Stimulated activated naive CD8-positive, alpha-beta T cell treated with anti-CD3 and anti-CD28 coated beads, Interleukin-15, Interleukin-2, amounts not matched to agents 100 U/mL and 50 U/mL, for 24 hours (primary cell): ENCODE measurements around the gene TMEM204.
A peak's percentile ranks its signal among the peaks of the same experiment; 100 is the strongest.
"Not testable (repeated sequence)": the region's sequence is repeated elsewhere in the genome, so short reads cannot be mapped to it uniquely, and the experiment has no call there.

Source experiments
- ATAC-seq: fragments of 150-1000 bp; cut with Tn5 transposase; one replicate; pipeline ENCODE4 v1.10.0; 2021
- DNase-seq: peaks from one replicate; pipeline ENCODE4 v3.0.0; 2021

TMEM204 gene

DNA sequence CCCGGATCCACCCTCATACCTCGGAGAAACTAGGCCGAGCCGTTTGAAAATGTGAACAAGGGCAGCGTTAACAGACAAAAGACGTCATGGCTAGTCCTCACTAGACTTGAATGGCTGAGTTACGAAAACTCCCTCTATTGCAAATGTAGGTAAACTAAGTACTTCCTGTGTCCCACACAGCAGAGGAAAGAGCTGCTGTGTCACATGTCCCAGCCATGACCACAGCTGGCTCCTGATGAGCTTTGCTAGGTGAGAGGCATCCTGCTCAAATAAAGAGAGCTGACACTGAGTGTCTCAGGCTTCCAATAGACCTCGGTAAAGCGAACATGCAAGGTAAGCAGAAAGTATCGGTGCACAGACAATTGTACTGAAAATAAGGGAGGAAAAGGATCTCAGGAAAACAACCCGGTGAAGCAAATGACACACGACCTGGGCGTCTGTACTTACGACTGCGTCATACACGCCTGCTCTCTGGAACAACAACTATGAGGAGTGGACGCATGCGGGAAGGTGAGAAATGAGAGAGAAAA is 26.0 kb downstream of the TMEM204 start:
- peak; percentile 71 for ATAC-seq
- DNase-seq: no peak

DNA sequence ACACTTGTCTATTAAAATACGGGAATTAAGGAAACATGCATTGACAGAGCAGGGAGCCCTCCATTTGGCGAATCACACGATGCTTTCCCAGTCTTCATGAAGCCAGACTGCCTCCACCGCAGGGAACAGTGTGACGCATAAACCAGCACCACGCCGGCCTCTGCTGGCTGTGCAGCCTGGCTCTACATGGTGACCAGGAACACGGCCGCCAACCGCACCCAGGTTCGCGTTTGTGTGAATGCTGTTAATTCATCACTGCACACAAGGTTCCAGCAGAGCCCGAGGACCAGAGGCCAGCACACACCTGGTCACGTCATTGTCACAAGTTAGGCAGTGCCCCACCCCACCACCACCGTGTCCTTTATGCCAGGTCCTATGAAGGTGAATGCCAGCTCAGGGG is 26.7 kb downstream of the TMEM204 start:
- DNase-seq (no peak), ATAC-seq (no peak)

DNA sequence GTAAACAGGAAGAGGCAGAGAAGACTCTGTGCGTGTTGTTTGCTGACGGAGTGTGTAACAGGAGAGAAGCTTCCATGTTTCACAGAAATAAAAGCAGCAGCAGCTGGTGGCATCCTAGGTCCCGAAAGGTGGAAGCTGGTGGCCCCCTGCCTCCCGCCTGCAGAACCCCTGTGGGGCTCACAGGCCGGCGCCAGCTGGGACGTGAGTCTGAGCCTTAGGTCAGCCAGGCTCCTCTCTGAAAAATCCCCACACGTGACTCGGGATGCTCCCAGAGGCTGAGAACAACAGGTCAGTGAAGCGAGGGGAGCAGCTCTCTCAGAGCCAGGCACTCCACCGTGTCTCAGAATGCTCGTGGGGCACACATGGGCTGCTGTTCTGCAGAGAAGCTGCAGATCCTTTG is 27.4 kb downstream of the TMEM204 start:
- ATAC-seq (no peak), DNase-seq (no peak)

DNA sequence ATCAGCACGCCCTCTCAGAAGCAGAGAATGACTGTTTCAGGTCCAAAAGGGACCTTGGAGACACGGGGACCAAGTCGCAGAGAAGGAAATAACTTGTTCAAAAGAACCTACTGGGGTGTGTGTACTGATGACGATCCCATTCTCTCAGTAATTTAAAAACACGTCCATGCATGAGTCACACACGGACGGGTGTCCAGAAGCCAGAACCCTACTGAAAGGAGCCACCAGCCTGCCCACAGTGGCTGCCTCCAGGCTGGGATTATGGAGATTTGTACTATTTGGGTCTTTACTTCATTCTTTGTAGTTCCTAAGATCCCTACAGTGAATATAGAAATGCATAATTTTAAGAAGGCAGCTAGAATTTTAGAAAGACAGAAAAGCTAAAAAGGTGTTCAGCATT is 27.8 kb downstream of the TMEM204 start:
- ATAC-seq: no peak
- no peak for DNase-seq

DNA sequence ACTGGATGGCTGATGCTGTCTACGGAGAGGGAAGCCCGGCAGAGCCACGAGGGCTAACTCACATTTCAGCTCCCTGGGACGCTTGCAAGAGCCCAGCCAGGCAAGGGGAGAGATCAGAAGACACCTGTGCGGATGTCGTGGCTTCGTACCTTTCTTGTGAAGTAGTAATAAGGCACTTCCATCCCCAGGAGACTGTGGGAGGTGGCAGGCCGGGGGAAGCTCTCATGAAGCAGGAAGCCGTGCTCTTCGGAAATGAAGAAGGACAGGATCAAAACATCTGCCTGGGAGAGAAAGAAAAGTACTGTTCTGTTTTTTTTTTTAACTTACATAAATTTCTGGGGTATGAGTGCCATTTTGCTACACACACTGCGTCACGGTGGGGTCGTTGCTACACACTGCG is 28.4 kb downstream of the TMEM204 start:
- no peak for DNase-seq
- no peak for ATAC-seq

- DNase-seq (no peak), ATAC-seq (no peak)
These were observed 30.3 kb downstream of the TMEM204 start for GRCh38 chr16:1563786-1564185.

GRCh38 chr16:1564325-1564724 is 30.9 kb downstream of the TMEM204 start:
- peak; percentile 40 for DNase-seq
- no peak for ATAC-seq

- ATAC-seq: no peak
- no peak for DNase-seq
These were observed 31.8 kb downstream of the TMEM204 start for GRCh38 chr16:1565083-1565805.

DNA sequence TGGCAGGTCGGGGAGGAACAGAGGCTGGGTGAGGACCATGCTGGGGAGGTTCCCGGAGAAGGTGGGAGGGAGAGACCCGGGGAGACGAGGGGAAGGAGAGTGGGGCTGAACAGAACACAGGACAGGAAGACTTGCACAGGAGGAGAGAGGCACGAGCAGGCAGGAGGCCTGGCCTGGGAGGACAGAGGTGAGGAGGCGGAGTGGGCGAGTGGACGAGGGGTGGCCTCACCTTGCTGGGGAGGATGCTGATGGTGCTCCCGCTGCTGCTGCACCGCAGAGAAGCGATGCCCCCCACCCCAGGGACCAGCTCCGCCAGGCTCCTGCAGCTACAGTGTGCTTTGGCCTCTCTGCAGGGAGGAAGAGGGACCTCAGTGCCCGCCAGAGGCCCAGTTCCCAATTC is 34.5 kb downstream of the TMEM204 start:
- ATAC-seq: no peak
- no peak for DNase-seq

DNA sequence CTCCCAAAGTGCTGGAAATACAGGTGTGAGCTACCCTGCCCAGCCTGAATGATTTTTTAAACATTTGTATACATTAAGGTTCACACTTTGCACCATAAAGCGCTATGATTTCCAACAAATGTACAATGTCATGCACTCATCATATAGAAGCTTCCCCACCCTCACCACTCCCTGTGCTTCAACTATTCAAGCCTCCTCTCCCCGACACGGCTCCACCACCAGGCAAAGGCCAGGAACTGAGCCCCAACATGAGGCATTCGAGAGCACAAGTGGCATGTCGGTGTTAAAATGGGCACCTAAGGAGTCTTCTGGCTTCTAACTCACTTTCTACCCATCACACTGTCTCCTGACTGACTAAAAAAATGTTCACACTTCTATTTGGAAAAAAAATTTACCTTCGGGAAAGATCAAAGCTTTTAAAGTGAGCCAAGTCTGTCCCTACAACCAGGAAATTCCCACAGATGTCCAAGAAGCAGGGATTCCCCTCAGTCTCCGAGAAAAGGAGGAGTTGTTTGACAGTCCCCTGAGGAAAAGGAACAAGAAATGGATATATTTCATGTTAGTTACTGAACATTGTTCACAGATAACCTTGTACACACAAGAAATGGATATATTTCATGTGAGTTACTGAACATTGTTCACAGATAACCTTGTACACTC is 37.7 kb downstream of the TMEM204 start:
- ATAC-seq: no peak
- no peak for DNase-seq

GRCh38 chr16:1572673-1573072 is 39.2 kb downstream of the TMEM204 start:
- ATAC-seq (no peak), DNase-seq (no peak)

DNA sequence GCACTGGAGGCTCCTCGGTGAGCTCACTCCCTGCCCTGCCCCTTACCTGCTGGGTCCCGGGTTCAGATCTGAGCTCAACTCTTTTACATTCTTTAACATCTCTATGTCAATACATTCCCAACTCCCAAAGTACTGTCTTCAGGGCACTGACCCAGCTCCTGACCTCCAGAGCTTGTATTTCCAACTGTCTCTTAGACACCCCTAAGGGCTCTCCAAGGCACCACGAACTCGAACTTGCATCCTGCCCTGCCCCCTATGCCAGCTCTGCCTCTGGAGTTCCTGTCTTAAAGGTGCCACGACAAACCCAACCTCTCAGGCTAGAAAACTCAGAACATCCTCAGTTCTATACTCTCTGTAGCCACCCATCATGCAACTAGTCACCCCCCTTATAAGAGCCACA is 39.8 kb downstream of the TMEM204 start:
- DNase-seq: no peak
- no peak for ATAC-seq

DNA sequence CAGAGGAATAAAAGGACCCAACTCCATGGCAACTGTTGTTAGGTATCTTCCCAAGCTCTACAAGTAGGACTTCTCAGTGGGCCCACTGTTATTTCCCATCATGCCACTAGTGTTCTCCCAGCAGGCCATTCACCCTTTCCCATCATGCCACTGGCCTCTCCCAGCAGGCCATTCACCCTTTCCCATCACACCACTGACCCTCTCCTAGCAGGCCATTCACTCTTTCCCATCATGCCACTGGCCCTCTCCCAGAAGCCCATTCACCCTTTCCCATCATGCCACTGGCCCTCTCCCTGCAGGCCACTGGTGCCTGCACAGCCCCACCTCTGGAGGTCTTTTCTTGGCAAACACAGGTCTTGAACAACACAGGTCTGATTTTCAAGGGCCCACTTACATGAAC is 42.1 kb downstream of the TMEM204 start:
- DNase-seq: no peak
- ATAC-seq: no peak

- DNase-seq: no peak
- no peak for ATAC-seq
These were observed 45.7 kb downstream of the TMEM204 start for GRCh38 chr16:1579214-1579613.

- ATAC-seq: no peak
- no peak for DNase-seq
These were observed 46.8 kb downstream of the TMEM204 start for GRCh38 chr16:1580256-1580655.

GRCh38 chr16:1580956-1581355 is 47.5 kb downstream of the TMEM204 start:
- DNase-seq (no peak), ATAC-seq (no peak)

DNA sequence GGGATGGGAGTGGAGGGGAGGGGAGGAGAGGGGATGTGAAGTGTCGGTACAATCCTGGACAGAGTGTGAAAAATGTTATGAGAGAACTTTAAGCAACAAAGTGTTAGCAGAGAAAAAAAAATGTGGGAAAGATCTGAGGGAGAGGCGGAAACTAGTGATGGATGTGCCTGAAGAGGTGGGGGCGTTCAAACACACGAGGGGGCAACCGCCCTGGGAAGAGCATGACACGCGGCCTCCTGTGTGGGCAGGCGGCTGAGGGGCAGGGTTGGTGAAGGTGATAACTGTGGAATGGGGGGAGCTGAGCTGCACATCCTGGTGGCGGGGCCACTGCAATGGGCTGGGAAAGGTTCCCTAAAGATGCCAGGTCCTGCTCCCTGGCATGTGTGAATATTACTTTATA is 48.3 kb downstream of the TMEM204 start:
- DNase-seq (no peak), ATAC-seq (no peak)

DNA sequence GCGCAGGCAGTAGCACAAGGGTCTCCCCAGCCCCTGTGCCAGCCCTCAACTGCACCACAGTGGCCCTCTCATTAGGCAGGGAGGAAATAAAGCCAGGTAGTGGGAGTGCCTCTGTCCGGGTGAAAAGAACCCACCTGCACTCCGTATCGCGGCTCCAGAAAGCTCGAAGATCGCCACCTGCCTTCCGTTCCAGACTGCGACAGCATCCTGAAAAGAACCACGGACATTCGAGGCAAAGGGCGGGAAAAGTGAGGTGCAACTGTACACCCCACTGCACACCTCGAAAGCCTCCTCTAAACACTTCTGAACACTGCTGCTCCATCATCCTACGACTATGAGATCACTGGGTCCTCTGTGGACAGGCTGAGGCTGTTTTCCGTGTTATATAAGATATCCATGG is 49.7 kb downstream of the TMEM204 start:
- DNase-seq: no peak
- no peak for ATAC-seq

GRCh38 chr16:1584926-1585484 is 51.5 kb downstream of the TMEM204 start:
- DNase-seq: no peak
- ATAC-seq: no peak

DNA sequence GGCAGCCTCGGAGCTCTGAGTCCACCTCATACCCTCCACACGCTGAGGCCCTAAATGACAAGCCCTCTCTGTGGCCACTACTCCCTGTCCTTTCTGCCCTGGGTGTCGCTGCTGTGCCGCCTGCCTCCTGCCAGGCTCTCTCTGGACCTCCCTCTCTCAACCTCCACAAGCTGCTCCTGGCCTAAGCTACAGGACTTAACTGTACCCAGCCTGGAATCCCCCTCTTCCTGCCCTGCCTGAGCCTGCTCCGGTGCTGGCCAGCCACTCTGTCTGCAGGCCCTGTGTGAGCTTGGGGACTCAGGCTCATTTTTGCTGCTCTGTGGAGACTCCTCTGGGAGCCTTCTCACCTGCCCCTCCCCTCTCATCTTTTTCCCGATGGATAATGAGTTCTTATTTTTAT is 56.9 kb downstream of the TMEM204 start:
- ATAC-seq (no peak), DNase-seq (no peak)

- DNase-seq (no peak), ATAC-seq (no peak)
These were observed 57.7 kb downstream of the TMEM204 start for GRCh38 chr16:1590930-1591705.

- DNase-seq: no peak
- no peak for ATAC-seq
These were observed 59.0 kb downstream of the TMEM204 start for GRCh38 chr16:1592446-1592845.

GRCh38 chr16:1595511-1595910 is 62.0 kb downstream of the TMEM204 start:
- not testable (repeated sequence) for ATAC-seq, DNase-seq
